H7 (cell line): ENCODE data around the gene CAMK4. TPM values are rescaled to one million over a fixed set of nuclear protein-coding genes. Genes with fewer than 3 reads are reported as not detected.

Experiments used
- DNase-seq: peaks from one replicate; pipeline ENCODE4 v3.0.0; 2012
- H3K27me3 ChIP-seq: 2 replicates; pipeline ENCODE4 v1.6.0; 2011; ENCODE audit warnings: mild to moderate bottlenecking, low read length; ENCODE audit not compliant: control insufficient read depth, insufficient read depth
- H3K36me3 ChIP-seq: replicated peaks from 2 replicates; pipeline ENCODE4 v1.5.1; 2011; ENCODE audit warnings: low read length; ENCODE audit not compliant: control insufficient read depth, insufficient read depth
- H3K4me3 ChIP-seq: 2 replicates; pipeline ENCODE4 v1.5.1; 2011; ENCODE audit warnings: low read depth, mild to moderate bottlenecking, control low read depth, low read length, moderate library complexity; ENCODE audit not compliant: insufficient read depth
- total RNA-seq: library from RNA; depleted of rRNA; stranded (reverse); fragments of >200 nt; shearing (Covaris generic); gene quantifications from 2 replicates; pipeline ENCODE4 v1.2.3, GENCODE V29; 2014

CAMK4 gene
- total RNA-seq, 1 experiment from 2014 or later: 2.7 TPM

DNA sequence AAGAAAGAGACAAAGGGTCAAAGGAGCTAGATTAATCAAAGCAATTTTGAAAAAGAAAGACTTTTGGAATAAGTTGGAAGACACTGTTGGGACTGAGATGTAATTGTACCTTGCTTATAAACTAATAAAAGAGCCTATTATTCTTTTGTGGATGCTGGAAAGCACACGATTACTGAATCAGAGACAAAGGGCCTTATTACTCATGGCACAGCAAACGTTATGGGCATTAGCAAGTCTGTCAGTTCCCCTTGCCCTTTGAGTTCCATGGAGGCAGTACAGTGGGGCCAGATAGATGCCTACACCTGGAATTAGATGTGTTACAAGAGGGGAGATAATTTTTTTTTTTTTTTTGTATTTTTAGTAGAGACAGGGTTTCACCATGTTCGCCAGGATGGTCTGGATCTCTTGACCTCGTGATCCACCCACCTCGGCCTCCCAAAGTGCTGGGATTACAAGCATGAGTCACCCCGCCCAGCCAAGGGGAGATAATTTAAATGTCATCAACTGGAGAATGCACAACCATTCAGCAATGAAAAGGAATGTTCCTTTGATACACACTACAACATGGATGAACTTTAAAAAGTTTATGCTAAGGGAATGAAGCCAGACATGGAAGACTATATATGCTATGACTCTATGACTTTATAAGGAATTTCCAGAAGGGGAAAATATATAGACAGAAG lies 159.2 kb downstream of the CAMK4 start:
- Histone ChIP-seq H3K4me3 (no peak overlapping the region), H3K36me3 (no peaks in the 10 kb centered on the region), H3K27me3 (no peaks in the 10 kb centered on the region)
- DNase-seq: no peak

DNA sequence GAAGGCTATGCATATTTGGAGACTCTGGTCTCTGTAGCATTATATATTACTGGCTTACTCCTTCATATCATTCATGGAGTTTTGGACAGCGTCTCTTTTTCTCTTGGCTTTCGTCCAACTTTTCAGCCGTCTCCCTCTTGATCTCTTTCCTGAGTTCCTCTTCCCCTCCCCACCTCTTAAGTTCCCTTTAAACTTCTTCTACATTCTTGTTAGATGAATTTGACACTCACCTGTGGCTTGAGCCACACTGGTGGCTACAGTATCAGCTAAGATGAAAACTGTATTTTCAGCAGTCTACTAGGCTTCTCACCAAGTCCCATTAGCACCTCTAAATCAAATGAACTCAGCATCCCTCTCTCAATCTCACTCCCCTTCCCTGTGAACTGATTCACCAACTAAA lies 160.0 kb downstream of the CAMK4 start:
- Histone ChIP-seq H3K27me3 (no peaks in the 10 kb centered on the region), H3K36me3 (no peaks in the 10 kb centered on the region), H3K4me3 (no peak overlapping the region)
- no peak for DNase-seq

DNA sequence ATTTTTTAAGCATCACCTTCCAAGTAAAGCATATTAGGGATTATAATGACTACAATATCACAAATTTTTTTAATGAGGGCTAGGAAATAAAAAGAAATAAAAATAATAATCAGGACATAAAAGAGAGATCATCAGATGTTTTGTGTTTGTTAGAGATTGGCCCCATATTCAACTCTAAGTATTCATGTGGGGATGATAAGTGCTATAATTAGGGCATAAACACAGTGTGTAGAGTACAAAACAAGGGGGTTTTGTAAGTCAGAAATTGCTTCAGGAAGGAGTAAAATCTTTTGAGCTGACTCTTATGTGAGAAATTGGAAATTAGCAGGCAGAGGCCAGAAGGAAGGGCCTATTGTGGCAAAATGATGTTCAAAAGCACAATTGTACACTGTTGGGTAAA lies 160.9 kb downstream of the CAMK4 start:
- H3K27me3 ChIP-seq: no peaks in the 10 kb centered on the region
- no peaks in the 10 kb centered on the region for H3K36me3 ChIP-seq
- no peak overlapping the region for H3K4me3 ChIP-seq
- no peak for DNase-seq

DNA sequence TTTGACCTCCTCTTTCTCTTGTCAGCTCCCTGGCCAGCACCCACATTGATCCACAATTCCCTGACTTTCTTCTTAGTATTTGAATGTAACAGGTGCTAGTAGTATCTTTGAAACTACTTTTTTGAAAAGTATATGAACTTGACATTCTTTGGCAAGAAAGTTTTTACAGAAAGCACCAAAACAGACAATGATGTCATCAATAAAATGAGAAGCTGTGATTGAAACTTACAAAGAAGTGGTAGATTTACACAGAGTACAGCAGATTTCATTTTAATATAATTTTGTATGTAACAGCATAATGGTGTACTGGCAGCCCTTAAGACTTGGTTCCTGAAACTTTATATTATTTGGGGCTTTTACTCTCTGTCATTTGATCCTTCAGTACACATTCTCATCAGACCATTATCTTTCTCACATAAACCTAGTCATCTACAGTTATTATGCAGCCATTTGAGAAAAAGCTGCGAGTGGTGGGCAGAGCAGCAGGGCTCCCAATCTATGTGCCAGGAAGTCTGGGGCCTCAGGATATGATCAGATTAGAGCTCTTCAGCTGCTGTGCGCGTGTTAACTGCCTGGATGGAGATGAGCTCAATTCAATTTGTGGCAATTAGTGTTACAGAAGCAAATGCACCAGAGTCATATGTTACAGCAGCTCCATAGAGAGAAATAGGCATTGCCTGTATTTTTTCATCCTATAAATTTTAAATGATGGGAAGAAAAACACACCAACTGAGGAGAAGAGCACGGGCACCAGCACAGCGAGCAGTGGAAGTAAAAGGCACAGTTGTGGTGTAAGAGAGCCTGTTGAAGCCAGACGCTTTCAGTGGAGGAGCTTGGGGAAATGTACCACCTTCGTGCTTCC lies 162.0 kb downstream of the CAMK4 start:
- no peaks in the 10 kb centered on the region for H3K27me3 ChIP-seq
- no peak overlapping the region for H3K4me3 ChIP-seq
- no peaks in the 10 kb centered on the region for H3K36me3 ChIP-seq
- no peak for DNase-seq

DNA sequence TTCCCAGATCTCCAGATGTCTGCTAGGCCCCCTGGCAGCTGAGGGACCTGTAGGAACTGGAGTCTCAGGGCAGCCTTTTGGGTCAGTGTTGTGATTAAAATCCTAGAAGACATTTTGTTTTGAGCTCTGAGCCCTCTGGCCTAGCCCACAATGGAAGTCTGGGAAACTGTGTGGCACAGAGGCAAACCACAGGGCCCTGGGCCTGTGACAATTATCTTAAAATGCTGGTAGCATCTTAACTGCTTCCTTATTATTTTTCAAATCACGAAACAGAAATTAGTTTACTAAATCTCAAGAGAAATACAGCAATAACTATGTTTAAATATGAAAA lies 162.6 kb downstream of the CAMK4 start:
- DNase-seq: no peak
- no peaks in the 10 kb centered on the region for H3K36me3 ChIP-seq
- no peak overlapping the region for H3K4me3 ChIP-seq
- no peaks in the 10 kb centered on the region for H3K27me3 ChIP-seq

DNA sequence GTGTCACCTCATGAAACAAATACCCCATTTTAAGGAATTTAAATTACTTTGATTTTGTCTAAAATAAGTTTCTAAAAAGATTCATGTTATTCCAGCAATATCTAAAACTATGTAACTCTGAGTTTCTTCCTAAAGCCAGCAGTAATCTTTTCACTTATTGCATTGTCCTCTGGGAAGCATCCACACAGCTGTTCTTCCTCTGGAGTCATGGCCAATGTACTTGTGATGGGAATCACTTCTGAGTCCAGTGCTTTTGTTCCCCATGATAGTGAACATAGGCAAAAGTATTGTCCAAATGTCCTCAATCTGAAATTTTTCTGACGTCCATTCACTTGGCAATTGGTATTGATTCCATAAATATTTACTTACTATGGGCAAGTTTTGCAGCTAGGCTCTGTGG lies 163.2 kb downstream of the CAMK4 start:
- Histone ChIP-seq H3K27me3 (no peaks in the 10 kb centered on the region), H3K4me3 (no peak overlapping the region), H3K36me3 (no peaks in the 10 kb centered on the region)
- no peak for DNase-seq

DNA sequence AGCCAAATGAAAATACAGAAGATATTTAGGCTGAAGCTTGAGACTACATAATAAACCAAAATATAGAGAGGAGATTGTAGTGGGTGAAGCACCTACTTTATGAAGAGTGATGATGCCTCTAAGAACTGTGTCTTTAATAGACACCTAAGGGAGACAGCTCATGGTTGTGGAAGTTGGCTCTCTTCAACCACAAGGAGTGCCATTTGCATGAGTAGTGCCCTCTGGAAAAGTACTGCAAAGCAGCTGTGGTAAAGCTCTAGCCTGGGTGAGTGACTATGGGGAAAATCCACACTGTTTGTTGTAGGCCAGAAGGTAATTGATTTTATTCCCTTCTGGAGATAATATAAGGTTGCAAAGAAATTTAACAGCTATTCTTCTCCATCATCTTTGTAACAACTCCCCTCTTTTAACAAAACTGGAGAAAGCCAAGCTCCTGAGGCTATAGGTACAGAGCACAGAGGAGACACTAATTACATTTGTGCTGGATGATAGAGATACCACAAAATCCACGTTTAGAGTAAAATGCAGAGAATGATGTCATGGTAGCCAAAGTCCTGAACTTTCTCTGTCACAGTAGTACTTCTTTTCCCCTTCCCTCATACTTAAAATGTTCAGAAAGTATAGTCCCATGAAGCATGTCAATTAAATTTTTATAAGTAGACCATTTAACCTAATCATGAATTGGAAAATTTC lies 165.4 kb downstream of the CAMK4 start:
- Histone ChIP-seq H3K36me3 (no peaks in the 10 kb centered on the region), H3K4me3 (no peak overlapping the region)

DNA sequence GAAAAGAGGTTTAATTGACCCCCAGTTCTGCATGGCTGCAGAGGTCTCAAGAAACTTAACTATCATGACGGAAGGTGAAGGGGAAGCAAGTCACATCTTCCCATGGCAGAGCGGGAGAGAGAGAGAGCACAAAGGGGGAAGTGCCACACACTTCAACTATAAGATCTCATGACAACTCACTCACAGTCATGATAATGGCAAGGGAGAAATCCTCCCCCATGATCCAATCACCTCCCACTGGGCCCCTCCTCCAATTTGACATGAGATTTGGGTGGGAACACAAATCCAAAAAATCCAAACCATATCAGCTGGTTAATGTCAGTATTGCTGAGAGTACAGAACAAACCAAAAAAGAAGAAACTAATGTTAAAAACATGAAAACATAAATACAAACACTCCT lies 168.0 kb downstream of the CAMK4 start:
- no peak for DNase-seq

More for the DNA sequence above, 165.4 kb downstream of the CAMK4 start:
- H3K27me3 ChIP-seq: no peaks in the 10 kb centered on the region
- DNase-seq: no peak

DNA sequence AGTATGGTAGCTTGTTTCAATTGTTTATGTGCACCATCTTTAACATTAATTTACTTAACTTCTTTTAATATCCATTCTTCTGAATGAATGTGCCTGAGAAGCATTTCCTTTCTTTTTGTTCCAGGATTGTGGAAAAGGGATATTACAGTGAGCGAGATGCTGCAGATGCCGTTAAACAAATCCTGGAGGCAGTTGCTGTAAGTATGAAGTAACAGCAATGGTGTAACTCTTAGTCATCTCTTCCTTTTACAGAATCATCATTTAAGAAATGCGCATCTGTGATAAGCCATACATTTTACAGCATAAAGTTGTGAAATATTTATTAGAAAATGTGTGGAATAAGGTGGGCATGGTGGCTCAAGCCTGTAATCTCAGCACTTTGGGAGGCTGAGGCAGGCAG lies 170.4 kb downstream of the CAMK4 start:
- Histone ChIP-seq H3K4me3 (no peak overlapping the region), H3K36me3 (no peaks in the 10 kb centered on the region), H3K27me3 (no peaks in the 10 kb centered on the region)
- DNase-seq: no peak

More for the DNA sequence above, 168.0 kb downstream of the CAMK4 start:
- H3K27me3 ChIP-seq: no peaks in the 10 kb centered on the region
- H3K4me3 ChIP-seq: no peak overlapping the region
- H3K36me3 ChIP-seq: no peaks in the 10 kb centered on the region

DNA sequence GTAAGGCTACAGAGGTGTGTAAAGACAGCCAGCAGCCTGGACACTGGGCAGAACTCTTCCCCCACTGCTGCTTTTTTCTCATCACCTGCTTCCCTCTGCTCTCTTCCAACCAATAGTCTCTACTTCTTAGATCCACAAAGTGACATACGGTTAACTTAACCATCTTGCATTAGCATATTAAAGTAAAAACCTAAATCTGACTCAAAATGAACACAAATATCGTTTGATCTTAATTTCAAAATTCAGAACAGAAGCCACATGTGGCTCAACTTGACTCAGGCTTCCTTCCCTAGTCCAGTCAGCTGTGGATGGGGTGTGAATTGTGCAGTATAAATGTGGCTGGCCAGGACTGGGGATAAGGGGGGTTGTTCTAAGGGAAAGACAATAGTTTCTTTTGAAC lies 173.8 kb downstream of the CAMK4 start:
- Histone ChIP-seq H3K4me3 (no peak overlapping the region), H3K27me3 (no peaks in the 10 kb centered on the region), H3K36me3 (no peaks in the 10 kb centered on the region)
- no peak for DNase-seq

DNA sequence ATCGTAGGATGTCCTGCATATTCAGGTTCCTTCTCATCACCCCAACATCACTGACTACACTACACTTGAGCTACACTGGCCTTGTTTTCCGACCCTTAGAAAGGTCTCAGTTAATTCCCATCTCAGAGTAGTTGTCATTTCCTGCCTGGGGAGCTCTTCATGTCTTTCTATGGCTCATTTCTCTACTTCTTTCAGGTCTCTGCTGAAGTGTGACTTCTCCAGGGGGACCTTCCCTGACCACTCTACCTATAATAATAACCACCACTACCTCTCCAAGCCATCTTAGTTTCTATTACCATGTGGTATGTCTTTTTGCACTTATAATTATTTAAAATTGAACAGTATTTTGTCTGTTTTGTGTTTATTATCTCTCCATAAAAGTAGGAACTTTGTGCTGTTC lies 174.9 kb downstream of the CAMK4 start:
- Histone ChIP-seq H3K36me3 (no peaks in the 10 kb centered on the region), H3K27me3 (no peaks in the 10 kb centered on the region), H3K4me3 (no peak overlapping the region)
- no peak for DNase-seq

DNA sequence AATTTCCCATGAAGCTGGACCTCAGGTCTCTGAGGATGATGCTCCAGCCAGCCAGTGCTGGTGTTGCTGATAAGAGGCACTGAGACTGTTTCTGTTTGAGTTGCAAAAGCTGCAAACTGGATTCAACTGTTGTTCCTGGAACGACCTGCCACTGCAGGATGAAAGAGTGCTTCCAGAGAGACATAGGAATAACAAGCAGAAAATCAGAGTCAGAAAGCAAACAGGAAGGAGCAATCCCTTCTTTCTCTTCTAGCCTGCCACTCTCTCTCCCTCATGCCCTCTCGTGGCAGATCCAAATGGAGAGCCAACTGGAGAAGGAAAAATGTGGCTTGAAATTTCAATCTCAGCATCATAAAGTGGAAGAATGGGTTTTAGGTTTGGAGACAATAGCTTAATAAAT lies 177.7 kb downstream of the CAMK4 start:
- H3K36me3 ChIP-seq: no peaks in the 10 kb centered on the region
- H3K27me3 ChIP-seq: no peaks in the 10 kb centered on the region
- no peak overlapping the region for H3K4me3 ChIP-seq
- DNase-seq: no peak

DNA sequence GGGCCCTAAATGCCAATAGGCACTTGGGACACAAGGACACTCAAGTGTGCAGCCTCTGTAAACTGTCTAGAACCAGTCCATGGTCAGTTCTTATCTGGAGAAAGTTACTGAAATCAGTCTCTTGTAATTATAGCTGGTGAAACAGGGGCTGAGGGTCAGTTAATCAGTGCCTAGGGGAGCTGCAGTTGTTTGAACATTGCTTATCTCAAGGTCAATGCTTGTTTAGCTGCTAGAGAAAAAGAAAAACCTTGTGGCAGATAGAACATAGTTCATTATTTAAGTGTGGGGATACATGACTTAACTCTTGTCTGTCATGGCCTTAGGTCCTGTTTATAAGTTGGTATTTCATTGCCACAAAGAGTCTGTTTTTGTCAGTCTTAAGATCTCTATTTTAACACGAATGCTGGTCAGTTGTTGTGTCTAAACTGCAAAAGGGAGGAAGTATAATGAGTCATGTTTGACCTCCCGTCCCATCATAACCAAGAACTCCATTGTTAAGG lies 180.1 kb downstream of the CAMK4 start:
- no peaks in the 10 kb centered on the region for H3K36me3 ChIP-seq
- no peak overlapping the region for H3K4me3 ChIP-seq
- H3K27me3 ChIP-seq: no peaks in the 10 kb centered on the region
- no peak for DNase-seq

DNA sequence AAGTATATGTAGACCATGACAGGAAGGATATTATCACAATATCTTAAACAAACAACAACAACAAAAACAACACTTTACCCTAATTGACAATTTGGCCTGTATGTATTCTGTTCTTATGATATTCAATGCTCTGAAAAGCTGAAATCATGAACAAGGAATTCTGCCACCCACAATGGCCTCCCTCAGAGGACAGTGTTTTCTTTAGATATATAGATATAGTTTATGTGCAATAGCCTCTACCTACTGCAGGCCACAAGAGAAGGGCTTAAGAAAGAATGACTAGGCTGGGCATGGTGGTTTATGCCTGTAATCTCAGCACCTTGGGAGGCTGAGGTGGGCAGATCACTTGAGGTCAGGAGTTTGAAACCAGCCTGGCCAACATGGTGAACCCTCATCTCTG lies 183.4 kb downstream of the CAMK4 start:
- H3K36me3 ChIP-seq: no peaks in the 10 kb centered on the region
- H3K4me3 ChIP-seq: no peak overlapping the region
- DNase-seq: no peak
- H3K27me3 ChIP-seq: no peaks in the 10 kb centered on the region

DNA sequence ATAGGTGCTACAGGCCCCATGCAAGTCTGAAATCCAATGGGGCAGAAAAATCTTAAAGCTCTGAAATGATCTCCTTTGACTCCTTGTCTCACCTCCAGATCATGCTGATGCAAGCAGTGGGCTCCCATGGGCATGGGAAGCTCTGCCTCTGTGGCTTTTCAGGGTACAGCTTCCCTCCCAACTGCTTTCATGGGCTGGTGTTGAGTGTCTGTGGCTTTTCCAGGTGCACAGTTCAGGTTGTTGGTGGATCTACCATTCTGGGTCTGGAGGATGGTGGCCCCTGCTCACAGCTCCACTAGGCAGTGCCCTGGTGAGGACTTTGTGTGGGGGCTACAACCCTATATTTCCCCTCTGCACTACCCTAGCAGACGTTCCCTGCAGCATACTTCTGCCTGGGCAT lies 184.6 kb downstream of the CAMK4 start:
- H3K36me3 ChIP-seq: no peaks in the 10 kb centered on the region
- DNase-seq: no peak
- H3K4me3 ChIP-seq: no peak overlapping the region
- H3K27me3 ChIP-seq: no peaks in the 10 kb centered on the region
